ENCODE measurements around the gene PACS2.

The PACS2 gene

GRCh38 chr14:105388110-105388951 lies 73.8 kb downstream of the PACS2 start:
- Mint-ChIP-seq H3K27me3 (no peaks in the 10 kb centered on the region), H3K27ac (peak overlapping the region; percentile 51), H3K4me3 (no peak overlapping the region), H3K36me3 (peaks cover 10 to 17% of the 10 kb centered on the region in 2 donors), H3K9me3 (no peaks in the 10 kb centered on the region), H3K4me1 (peaks cover 8 to 10% of the 10 kb centered on the region in 2 donors)
- no peak for DNase-seq
- ATAC-seq (replicated peaks), result no peak

DNA sequence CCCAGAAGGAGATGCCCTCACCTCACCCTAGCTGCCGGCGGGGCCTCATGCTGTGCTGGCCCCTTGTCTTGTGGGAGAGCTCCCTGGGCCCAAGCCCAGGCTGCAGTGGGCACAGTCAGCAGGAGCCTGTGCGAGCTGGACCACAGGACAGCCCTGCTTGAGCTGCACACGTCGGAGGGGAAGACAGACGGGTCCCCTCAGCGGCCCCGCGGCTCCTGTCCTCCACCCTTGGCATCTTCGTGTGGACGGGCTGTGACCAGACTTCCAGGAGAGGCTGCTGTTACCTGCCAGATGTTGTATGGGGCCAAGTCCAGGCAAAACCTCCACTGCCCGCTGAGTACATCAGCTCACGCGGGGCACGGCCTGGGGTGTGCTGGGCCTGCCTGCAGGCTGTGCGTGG lies 74.4 kb downstream of the PACS2 start:
- Mint-ChIP-seq H3K4me1 (peaks cover 8 to 10% of the 10 kb centered on the region in 2 donors), H3K4me3 (no peak overlapping the region), H3K9me3 (no peaks in the 10 kb centered on the region), H3K36me3 (peaks cover 7 to 12% of the 10 kb centered on the region in 2 donors), H3K27me3 (no peaks in the 10 kb centered on the region), H3K27ac (no peak overlapping the region)
- ATAC-seq (replicated peaks) (no peak), DNase-seq (no peak)

DNA sequence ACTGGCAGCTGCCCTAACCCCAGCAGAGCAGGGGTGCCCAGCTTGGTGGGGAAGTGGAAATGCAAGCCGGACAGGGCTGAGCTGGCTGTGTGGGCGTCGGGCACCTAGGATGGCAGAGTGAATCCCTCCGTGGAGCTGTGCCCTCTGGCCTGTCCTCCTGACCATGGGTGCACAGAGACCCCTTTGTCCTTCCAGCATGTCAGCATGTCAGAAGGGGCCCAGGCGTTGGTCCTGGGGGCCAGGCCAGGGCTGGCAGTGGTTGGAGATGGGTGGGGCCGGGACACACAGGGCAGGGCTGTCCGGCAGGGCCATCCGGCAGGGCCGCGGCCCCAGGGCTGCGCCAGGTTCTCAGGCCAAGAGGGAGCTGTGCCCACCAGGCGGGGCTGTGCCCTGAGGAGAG lies 75.0 kb downstream of the PACS2 start:
- Mint-ChIP-seq H3K4me3 (no peak overlapping the region), H3K27me3 (no peaks in the 10 kb centered on the region), H3K36me3 (peaks cover 7 to 14% of the 10 kb centered on the region in 2 donors), H3K27ac (no peak overlapping the region), H3K4me1 (peaks cover 8 to 10% of the 10 kb centered on the region in 2 donors), H3K9me3 (no peaks in the 10 kb centered on the region)
- no peak for ATAC-seq (replicated peaks)
- DNase-seq, result no peak

- H3K27ac Mint-ChIP-seq, result peak overlapping the region; percentile 91
- H3K4me1 Mint-ChIP-seq, result peaks cover 8 to 10% of the 10 kb centered on the region in 2 donors
- H3K9me3 Mint-ChIP-seq, result no peaks in the 10 kb centered on the region
- no peaks in the 10 kb centered on the region for H3K27me3 Mint-ChIP-seq
- peaks cover 7 to 17% of the 10 kb centered on the region in 2 donors for H3K36me3 Mint-ChIP-seq
- ATAC-seq (replicated peaks) (peak; percentile 84 to 86), DNase-seq (no peak)
- H3K4me3 Mint-ChIP-seq, result peak overlapping the region in 1 of 2 donors; percentile 30
Observed at GRCh38 chr14:105389976-105390848, 75.7 kb downstream of the PACS2 start.

- Mint-ChIP-seq H3K9me3 (no peaks in the 10 kb centered on the region), H3K27me3 (no peaks in the 10 kb centered on the region), H3K4me1 (peaks cover 8 to 10% of the 10 kb centered on the region in 2 donors), H3K4me3 (no peak overlapping the region), H3K27ac (no peak overlapping the region), H3K36me3 (peaks cover 5 to 17% of the 10 kb centered on the region in 2 donors)
- ATAC-seq (replicated peaks), result no peak
- no peak for DNase-seq
Observed at GRCh38 chr14:105390849-105391500, 76.4 kb downstream of the PACS2 start.

GRCh38 chr14:105391541-105391940 lies 77.0 kb downstream of the PACS2 start:
- ATAC-seq (replicated peaks), result no peak

DNA sequence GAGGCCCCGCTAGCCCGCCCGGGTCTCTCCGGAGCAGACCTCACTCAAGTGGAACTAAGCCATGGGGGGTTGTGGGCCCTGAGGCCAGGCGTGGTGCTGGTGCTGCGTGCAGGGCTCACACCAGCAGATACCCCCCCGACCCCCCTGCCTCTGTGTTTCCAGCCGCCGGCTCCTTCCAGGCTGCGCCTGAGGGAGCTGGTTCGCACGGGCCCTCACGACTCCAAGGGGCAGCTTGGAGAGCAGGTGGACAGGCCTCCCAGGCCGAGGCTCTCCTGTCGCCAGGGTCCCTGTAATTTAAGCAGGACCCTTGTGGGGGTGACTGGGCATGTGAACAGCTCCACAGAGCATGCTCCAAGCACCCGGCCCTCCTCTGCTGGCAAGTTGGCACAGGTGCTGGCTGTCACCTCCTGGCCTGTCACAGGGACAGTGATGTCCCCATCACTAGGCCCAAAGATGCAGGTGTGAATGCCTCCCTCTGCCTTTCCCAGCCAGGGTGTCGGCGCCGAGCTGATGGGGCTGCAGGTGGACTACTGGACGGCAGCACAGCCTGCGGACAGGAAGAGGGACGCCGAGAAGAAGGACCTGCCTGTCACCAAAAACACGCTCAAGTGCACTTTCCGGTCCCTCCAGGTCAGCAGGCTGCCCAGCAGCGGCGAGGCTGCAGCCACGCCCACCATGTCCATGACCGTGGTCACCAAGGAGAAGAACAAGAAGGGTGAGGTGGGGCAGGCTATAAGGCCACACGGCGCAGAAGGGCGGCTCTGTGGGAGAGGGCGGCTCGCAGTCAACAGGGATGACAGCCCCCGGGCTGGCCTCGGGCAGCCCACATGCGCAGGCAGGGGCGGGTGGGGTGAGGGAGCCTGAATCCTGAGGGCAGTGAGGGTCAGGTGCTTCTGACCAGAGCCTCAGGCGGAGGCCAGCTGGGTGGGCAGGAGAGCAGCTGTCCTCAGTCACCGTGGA lies 77.9 kb downstream of the PACS2 start:
- Mint-ChIP-seq H3K4me3 (no peak overlapping the region), H3K4me1 (peaks cover 8 to 12% of the 10 kb centered on the region in 2 donors), H3K36me3 (peaks cover 5 to 14% of the 10 kb centered on the region in 2 donors), H3K9me3 (no peaks in the 10 kb centered on the region), H3K27ac (no peak overlapping the region), H3K27me3 (no peaks in the 10 kb centered on the region)
- ATAC-seq (replicated peaks) (no peak), DNase-seq (no peak)

More at GRCh38 chr14:105391541-105391940, 77.0 kb downstream of the PACS2 start:
- H3K9me3 Mint-ChIP-seq, result no peaks in the 10 kb centered on the region
- DNase-seq, result no peak
- peaks cover 5 to 17% of the 10 kb centered on the region in 2 donors for H3K36me3 Mint-ChIP-seq
- no peaks in the 10 kb centered on the region for H3K27me3 Mint-ChIP-seq
- H3K4me3 Mint-ChIP-seq, result no peak overlapping the region
- H3K27ac Mint-ChIP-seq, result no peak overlapping the region
- H3K4me1 Mint-ChIP-seq, result peaks cover 8 to 10% of the 10 kb centered on the region in 2 donors

GRCh38 chr14:105393151-105393550 lies 78.6 kb downstream of the PACS2 start:
- ATAC-seq (replicated peaks) (no peak), DNase-seq (no peak)
- Mint-ChIP-seq H3K4me1 (peaks cover 8 to 18% of the 10 kb centered on the region in 2 donors), H3K27ac (no peak overlapping the region), H3K36me3 (peaks cover 5 to 9% of the 10 kb centered on the region in 2 donors), H3K4me3 (no peak overlapping the region), H3K9me3 (no peaks in the 10 kb centered on the region), H3K27me3 (no peaks in the 10 kb centered on the region)

- DNase-seq (no peak), ATAC-seq (replicated peaks) (no peak)
- no peaks in the 10 kb centered on the region for H3K9me3 Mint-ChIP-seq
- peaks cover 14 to 22% of the 10 kb centered on the region in 2 donors for H3K36me3 Mint-ChIP-seq
- no peak overlapping the region for H3K27ac Mint-ChIP-seq
- H3K4me3 Mint-ChIP-seq, result no peak overlapping the region
- H3K27me3 Mint-ChIP-seq, result no peaks in the 10 kb centered on the region
- H3K4me1 Mint-ChIP-seq, result peaks cover 15 to 30% of the 10 kb centered on the region in 2 donors
Observed at GRCh38 chr14:105394714-105395537, 80.4 kb downstream of the PACS2 start.

- Mint-ChIP-seq H3K27me3 (no peaks in the 10 kb centered on the region), H3K4me1 (peaks cover 13 to 30% of the 10 kb centered on the region in 2 donors), H3K36me3 (peaks cover 18 to 28% of the 10 kb centered on the region in 2 donors), H3K4me3 (no peak overlapping the region), H3K27ac (no peak overlapping the region), H3K9me3 (no peaks in the 10 kb centered on the region)
- ATAC-seq (replicated peaks), result no peak
- no peak for DNase-seq
Observed at GRCh38 chr14:105395538-105395854, 80.9 kb downstream of the PACS2 start.

DNA sequence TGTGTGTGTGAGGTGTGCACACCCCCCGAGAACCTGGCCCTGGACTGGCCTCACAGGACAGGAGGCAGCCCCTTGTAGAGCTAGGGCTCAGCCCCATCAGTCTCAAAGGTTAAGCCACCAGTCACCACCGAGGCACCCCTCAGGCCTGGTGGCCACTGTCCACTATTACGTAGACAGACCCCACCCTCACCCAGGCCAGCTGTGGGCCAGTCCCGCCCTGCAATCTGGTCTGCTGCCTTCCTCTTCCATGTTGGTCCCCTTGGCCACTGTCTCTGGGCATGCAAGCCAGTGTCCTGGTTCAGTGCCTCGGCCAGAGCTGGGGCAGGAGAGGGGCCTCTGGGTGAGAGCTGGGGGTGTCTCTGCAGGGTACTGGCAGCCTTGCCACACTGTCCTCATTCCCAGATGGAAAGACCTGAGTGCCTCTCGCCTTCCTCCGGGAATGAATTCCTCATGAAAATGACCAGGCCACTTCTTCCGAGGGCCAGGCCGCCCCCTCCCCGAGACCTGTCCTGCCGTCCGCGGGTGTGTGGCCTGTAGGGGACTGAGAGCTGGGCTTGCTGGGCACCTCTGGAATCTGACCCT lies 82.9 kb downstream of the PACS2 start:
- DNase-seq (no peak), ATAC-seq (replicated peaks) (no peak)
- Mint-ChIP-seq H3K27me3 (no peaks in the 10 kb centered on the region), H3K9me3 (no peaks in the 10 kb centered on the region), H3K4me3 (peak overlapping the region; percentile 72 to 89), H3K36me3 (peaks cover 28 to 39% of the 10 kb centered on the region in 2 donors), H3K27ac (peak overlapping the region; percentile 93), H3K4me1 (peaks cover 15 to 36% of the 10 kb centered on the region in 2 donors)

- Mint-ChIP-seq H3K27me3 (no peaks in the 10 kb centered on the region), H3K27ac (peak within 1 kb of the TSS; percentile 97), H3K4me3 (peak within 1 kb of the TSS; percentile 89 to 95), H3K9me3 (no peaks in the 10 kb centered on the region), H3K36me3 (peaks cover 27 to 39% of the 10 kb centered on the region in 2 donors), H3K4me1 (peaks cover 18 to 41% of the 10 kb centered on the region in 2 donors)
- ATAC-seq (replicated peaks) (peak; percentile 88 to 91), DNase-seq (peak; percentile 88)
Observed at GRCh38 chr14:105398044-105398725, 83.6 kb downstream of the PACS2 start, which contains the start of gene TEX22. TEX22 (plus strand) TSS chr14:105398538; CDS start chr14:105399341, 803 bp downstream.
